HEK293T (cell line): ENCODE data around the gene MROH7.

Experiments
- CTCF ChIA-PET: fragments of 350-600 bp; formaldehyde crosslinking; extraction: SDS; loops from one replicate; lab custom pipeline; 2021; ENCODE audit warnings: antibody characterized with exemption, inconsistent platforms; lab: Yijun Ruan, JAX
- POLR2A ChIA-PET: fragments of 350-600 bp; formaldehyde crosslinking; extraction: SDS; loops from one replicate; lab custom pipeline; 2020; ENCODE audit warnings: antibody characterized with exemption, inconsistent platforms; lab: Yijun Ruan, JAX
- DNase-seq: peaks from one replicate; pipeline ENCODE4 v3.0.0; 2012; ENCODE audit warnings: mixed read lengths; ENCODE audit errors: extremely low spot score
- ARNT ChIP-seq: fragments of 450-650 bp; IDR thresholded peaks from 2 replicates; pipeline ENCODE4 v1.6.1; 2017; ENCODE audit warnings: mild to moderate bottlenecking
- BHLHE40 ChIP-seq: fragments of 450-650 bp; IDR thresholded peaks from 2 replicates; pipeline ENCODE4 v1.6.1; 2016; ENCODE audit warnings: mild to moderate bottlenecking, moderate library complexity, borderline replicate concordance
- CTBP1 ChIP-seq: fragments of 450-650 bp; IDR thresholded peaks from 2 replicates; pipeline ENCODE4 v1.6.1; 2016; ENCODE audit warnings: borderline replicate concordance
- ELF4 ChIP-seq: fragments of 450-650 bp; IDR thresholded peaks from 2 replicates; pipeline ENCODE4 v1.6.1; 2017; ENCODE audit warnings: antibody characterized with exemption
- FOXA1 ChIP-seq: fragments of 450-650 bp; IDR thresholded peaks from 2 replicates; pipeline ENCODE4 v1.6.1; 2016; ENCODE audit warnings: mild to moderate bottlenecking
- FOXK2 ChIP-seq: fragments of 450-650 bp; IDR thresholded peaks from 2 replicates; pipeline ENCODE4 v1.6.1; 2016; ENCODE audit warnings: mild to moderate bottlenecking
- FOXM1 ChIP-seq: fragments of 450-650 bp; IDR thresholded peaks from 2 replicates; pipeline ENCODE4 v1.6.1; 2017; ENCODE audit warnings: mild to moderate bottlenecking, borderline replicate concordance
- HDGF ChIP-seq: fragments of 450-650 bp; IDR thresholded peaks from 2 replicates; pipeline ENCODE4 v1.6.1; 2017; ENCODE audit warnings: antibody characterized with exemption, borderline replicate concordance
- L3MBTL2 ChIP-seq: fragments of 450-650 bp; conservative IDR thresholded peaks from 2 replicates; pipeline ENCODE4 v1.6.1; 2016; ENCODE audit warnings: mild to moderate bottlenecking
- LEF1 ChIP-seq: fragments of 450-650 bp; IDR thresholded peaks from 2 replicates; pipeline ENCODE4 v1.6.1; 2017; ENCODE audit warnings: mild to moderate bottlenecking, borderline replicate concordance
- NFRKB ChIP-seq: fragments of 450-650 bp; IDR thresholded peaks from 2 replicates; pipeline ENCODE4 v1.6.1; 2016; ENCODE audit warnings: mild to moderate bottlenecking, moderate library complexity
- PKNOX1 ChIP-seq: fragments of 450-650 bp; IDR thresholded peaks from 2 replicates; pipeline ENCODE4 v1.6.1; 2016
- SP1 ChIP-seq: fragments of 450-650 bp; IDR thresholded peaks from 2 replicates; pipeline ENCODE4 v1.6.1; 2017
- SUZ12 ChIP-seq: fragments of 450-650 bp; IDR thresholded peaks from 2 replicates; pipeline ENCODE4 v1.6.1; 2016; ENCODE audit warnings: mild to moderate bottlenecking
- TARDBP ChIP-seq: fragments of 450-650 bp; IDR thresholded peaks from 2 replicates; pipeline ENCODE4 v1.6.1; 2016
- ZNF384 ChIP-seq: fragments of 450-650 bp; IDR thresholded peaks from 2 replicates; pipeline ENCODE4 v1.6.1; 2016

Gene MROH7

GRCh38 chr1:54710841-54711240 is 69.3 kb downstream of the MROH7 start:
- TF ChIP-seq PKNOX1 (no peak), ZNF384 (no peak), ARNT (no peak), SUZ12 (no peak), CTBP1 (no peak), HDGF (no peak), SP1 (no peak), BHLHE40 (no peak), ELF4 (no peak), TARDBP (no peak)
- no peak for DNase-seq
- CTCF ChIA-PET = no interaction called here
- POLR2A ChIA-PET = no interaction called here

GRCh38 chr1:54711536-54711935 is 70.0 kb downstream of the MROH7 start:
- DNase-seq = no peak
- CTCF ChIA-PET = no interaction called here
- POLR2A ChIA-PET = no interaction called here
- no peak for TF ChIP-seq TARDBP
- no peak for TF ChIP-seq CTBP1
- no peak for TF ChIP-seq HDGF
- no peak for TF ChIP-seq SP1
- TF ChIP-seq ELF4 = no peak
- no peak for TF ChIP-seq NFRKB

- TF ChIP-seq ZNF384 = no peak
- TF ChIP-seq ARNT = no peak
- TF ChIP-seq SP1 = no peak
- no peak for TF ChIP-seq FOXA1
- TF ChIP-seq ELF4 = no peak
- TF ChIP-seq HDGF = no peak
- TF ChIP-seq FOXK2 = no peak
- TF ChIP-seq LEF1 = no peak
- no peak for TF ChIP-seq FOXM1
- POLR2A ChIA-PET = interaction anchor here (0.5 to 2.0 kb wide), 8 partner anchors 10 to 41 kb away, joined by 3 to 10 read pairs (median 4); no protein-coding TSS in a partner anchor
- DNase-seq = no peak
- CTCF ChIA-PET = no interaction called here
These were observed 73.4 kb downstream of the MROH7 start for GRCh38 chr1:54714881-54715492.

- ChIA-PET CTCF (no interaction called here), POLR2A (interaction anchor here (0.5 to 2.0 kb wide), 8 partner anchors 10 to 41 kb away, joined by 3 to 10 read pairs (median 4); no protein-coding TSS in a partner anchor)
- DNase-seq = peak; percentile 99
- TF ChIP-seq FOXK2 (no peak), ELF4 (peak; percentile 59; the same call in 1 of the 2 replicates), BHLHE40 (no peak), ARNT (peak; percentile 80; the same call in 1 of the 2 replicates), ZNF384 (no peak), CTBP1 (peak; percentile 92), PKNOX1 (no peak; the same call in 1 of the 2 replicates), SUZ12 (no peak), FOXM1 (peak; percentile 64; the same call in 1 of the 2 replicates), LEF1 (0 out of 2 replicates have a peak, but pooled peaks have one; percentile 35), FOXA1 (no peak), TARDBP (no peak), HDGF (peak; percentile 97), NFRKB (no peak), L3MBTL2 (peak; percentile 77), SP1 (peak; percentile 93)
These were observed 74.1 kb downstream of the MROH7 start, which contains the start of gene TTC4 for GRCh38 chr1:54715493-54716298. Gene TTC4, plus strand, starts transcription at chr1:54715861. Its CDS starts 48 bp downstream, at chr1:54715909.

GRCh38 chr1:54716299-54717047 is 74.9 kb downstream of the MROH7 start:
- TF ChIP-seq NFRKB (no peak), FOXK2 (no peak)
- DNase-seq = no peak
- ChIA-PET POLR2A (interaction anchor here (1.0 to 2.0 kb wide), 5 partner anchors 9 to 47 kb away, joined by 3 to 10 read pairs (median 5); partner anchors contain the start of gene PARS2), CTCF (no interaction called here)

- TF ChIP-seq BHLHE40 (no peak), LEF1 (no peak), SUZ12 (no peak)
- ChIA-PET CTCF (no interaction called here), POLR2A (interaction anchor here (0.6 kb wide), 1 partner anchor 669 kb away, joined by 3 read pairs; no protein-coding TSS in a partner anchor)
- no peak for DNase-seq
These were observed 80.1 kb downstream of the MROH7 start for GRCh38 chr1:54721719-54722118.
